K562 (cell line): Measurements from ENCODE around the gene IL13RA1. TPM values are rescaled to one million over a fixed set of nuclear protein-coding genes. Genes with fewer than 3 reads are reported as not detected.

Source experiments
- ATAC-seq: fragments of 200-7000 bp; cut with Tn5 transposase; 3 replicates; pipeline ENCODE4 v1.9.1; 2020; ENCODE audit warnings: moderate library complexity
- BruUV-seq: library from RNA; stranded (reverse); fragments of 400-500 nt; replicated peaks from 2 replicates; lab custom pipeline; 2021; lab: Mats Ljungman, UMichigan
- CTCF ChIA-PET: fragments of 300-600 bp; formaldehyde crosslinking; extraction: SDS; loops from one replicate; lab custom pipeline; 2021; ENCODE audit warnings: low intra/inter-chr PET ratio; lab: Yijun Ruan, JAX
- POLR2A ChIA-PET: fragments of 300-600, 350-650 bp; sonication (Branson Sonifier 250); formaldehyde crosslinking; extraction: SDS; loops from one replicate; lab custom pipeline; 2021; ENCODE audit warnings: antibody characterized with exemption, inconsistent platforms; lab: Yijun Ruan, JAX
- DNase-seq, 4 experiments: peaks; one replicate each; pipeline versions ENCODE4 v3.0.0 to v3.0.0-alpha.2; 2011 to 2018; ENCODE audit warnings: low spot score in 3 of 4, mixed read lengths in 3 of 4; ENCODE audit errors: extremely low read depth in 1 of 4
- FAIRE-seq: peaks from 2 replicates; lab custom pipeline; 2011; peaks lifted over from hg19 to GRCh38; lab: Jason Lieb, UNC
- H2AFZ ChIP-seq: 2 replicates; pipeline ENCODE4 v1.6.0; 2011; ENCODE audit warnings: low read depth, low read length, control low read depth, inconsistent platforms
- H3K27ac ChIP-seq: fragments of 200-600 bp; 3 replicates; pipeline ENCODE4 v1.8.0; 2011; ENCODE audit warnings: low read depth, mild to moderate bottlenecking, control low read depth, inconsistent platforms, low read length, moderate library complexity, mixed read lengths; ENCODE audit errors: extremely low read depth
- H3K27me3 ChIP-seq, 2 experiments: fragments of 300-600 bp in 1 of 2; 2 replicates in 1 of 2; 3 replicates in 1 of 2; pipeline versions ENCODE4 v1.6.0 to v1.8.0; 2011; ENCODE audit warnings: inconsistent platforms in 2 of 2, low read length in 2 of 2, mild to moderate bottlenecking in 1 of 2, mixed read lengths in 1 of 2, moderate library complexity in 1 of 2; ENCODE audit not compliant: control insufficient read depth in 2 of 2, insufficient read depth in 2 of 2
- H3K36me3 ChIP-seq: fragments of 300-600 bp; 3 replicates; pipeline ENCODE4 v1.8.0; 2011; ENCODE audit warnings: mild to moderate bottlenecking, low read length, inconsistent platforms; ENCODE audit not compliant: control insufficient read depth, insufficient read depth
- H3K4me1 ChIP-seq, 2 experiments: fragments of 200-600 bp in 1 of 2; replicated peaks in 1 of 2; 2 replicates in 1 of 2; 3 replicates in 1 of 2; pipeline versions ENCODE4 v1.5.1 to v1.8.0; 2011; ENCODE audit warnings: inconsistent platforms in 2 of 2, low read length in 2 of 2, mild to moderate bottlenecking in 1 of 2, mixed read lengths in 1 of 2, moderate library complexity in 1 of 2; ENCODE audit not compliant: control insufficient read depth in 2 of 2, insufficient read depth in 2 of 2
- H3K4me2 ChIP-seq: 2 replicates; pipeline ENCODE4 v1.6.1; 2011; ENCODE audit warnings: low read length, control low read depth, inconsistent platforms, mixed read lengths; ENCODE audit not compliant: insufficient read depth
- H3K4me3 ChIP-seq: fragments of 200-600 bp; sonication (generic), shearing (Covaris generic); 2 replicates; pipeline ENCODE4 v1.5.1; 2016; ENCODE audit warnings: control low read depth, inconsistent platforms
- H3K79me2 ChIP-seq: fragments of 200-600 bp; 3 replicates; pipeline ENCODE4 v1.8.0; 2011; ENCODE audit warnings: low read length, inconsistent platforms; ENCODE audit not compliant: control insufficient read depth, insufficient read depth
- H3K9ac ChIP-seq, 2 experiments: 2 replicates each; pipeline versions ENCODE4 v1.6.0 to v1.6.1; 2011; ENCODE audit warnings: low read depth in 2 of 2, low read length in 2 of 2, control low read depth in 1 of 2, inconsistent platforms in 1 of 2, mild to moderate bottlenecking in 1 of 2, mixed read lengths in 1 of 2; ENCODE audit not compliant: insufficient read depth in 1 of 2
- H3K9me1 ChIP-seq: one replicate; pipeline ENCODE4 v1.6.0; 2011; ENCODE audit warnings: inconsistent platforms, mild to moderate bottlenecking, low read length, moderate library complexity; ENCODE audit not compliant: control insufficient read depth, insufficient read depth
- H3K9me3 ChIP-seq: replicated peaks from 2 replicates; pipeline ENCODE4 v1.5.1; 2011; ENCODE audit warnings: low read depth, low read length, inconsistent platforms; ENCODE audit not compliant: control insufficient read depth, insufficient read depth
- H4K20me1 ChIP-seq: replicated peaks from 2 replicates; pipeline ENCODE4 v1.6.1; 2011; ENCODE audit warnings: low read length, inconsistent platforms, mixed read lengths; ENCODE audit not compliant: control insufficient read depth, insufficient read depth
- ATF7 ChIP-seq: fragments of 450-650 bp; IDR thresholded peaks from 2 replicates; pipeline ENCODE4 v1.7.1; 2014; ENCODE audit warnings: mild to moderate bottlenecking, moderate library complexity
- BMI1 ChIP-seq: fragments of 150-350 bp; IDR thresholded peaks from 2 replicates; pipeline ENCODE4 v1.6.1; 2014; ENCODE audit warnings: low read length
- CC2D1A ChIP-seq: fragments of 450-650 bp; IDR thresholded peaks from 2 replicates; pipeline ENCODE4 v1.6.1; 2017; ENCODE audit warnings: mild to moderate bottlenecking
- CSDE1 ChIP-seq, 2 experiments: fragments of 450-650 bp; IDR thresholded peaks; 2 replicates each; pipeline ENCODE4 v1.6.1; 2016; ENCODE audit warnings: mild to moderate bottlenecking in 1 of 2
- HMG20B ChIP-seq: fragments of 250-450 bp; sonication (Bioruptor Pico); IDR thresholded peaks from 2 replicates; pipeline ENCODE4 v1.5.0; 2021; ENCODE audit warnings: mild to moderate bottlenecking
- MYNN ChIP-seq, 2 experiments: sonication (generic); formaldehyde crosslinking in 1 of 2; IDR thresholded peaks; 2 replicates each; pipeline versions ENCODE4 v1.5.0 to v1.6.1; 2016 to 2020; ENCODE audit warnings: antibody characterized with exemption in 1 of 2, missing genetic modification reagents in 1 of 2
- NCOA1 ChIP-seq: fragments of 450-650 bp; IDR thresholded peaks from 2 replicates; pipeline ENCODE4 v1.6.1; 2016; ENCODE audit warnings: low read depth
- NR2F6 ChIP-seq: fragments of 450-650 bp; formaldehyde crosslinking; IDR thresholded peaks from 2 replicates; pipeline ENCODE4 v1.4.0; 2020; ENCODE audit warnings: mild to moderate bottlenecking
- PHF21A ChIP-seq: fragments of 450-650 bp; IDR thresholded peaks from 2 replicates; pipeline ENCODE4 v1.6.1; 2017; ENCODE audit warnings: low read depth, borderline replicate concordance
- RBM34 ChIP-seq: fragments of 200-400 bp; formaldehyde crosslinking; IDR thresholded peaks from 2 replicates; pipeline ENCODE4 v1.6.1; 2018; ENCODE audit warnings: low read length, borderline replicate concordance; ENCODE audit not compliant: insufficient read depth
- ZFP30 ChIP-seq: fragments of 250-450 bp; sonication (Bioruptor Pico); IDR thresholded peaks from 2 replicates; pipeline ENCODE4 v1.8.0; 2022; ENCODE audit warnings: moderate library complexity, mild to moderate bottlenecking, inconsistent platforms, borderline replicate concordance
- ZNF121 ChIP-seq: sonication (generic); formaldehyde crosslinking; conservative IDR thresholded peaks from 2 replicates; pipeline ENCODE4 v1.8.0; 2022; ENCODE audit warnings: missing genetic modification reagents
- WGBS: fragments of 100-300 bp; shearing (Covaris generic); methylation state at CpG from one replicate; pipeline ENCODE4 v1.1.6; 2016; ENCODE audit warnings: low coverage, mixed read lengths; ENCODE audit not compliant: insufficient coverage; ENCODE audit errors: missing lambda C conversion rate; 5-methylcytosine and 5-hydroxymethylcytosine counted together
- in situ Hi-C: fragments of 300-500 bp; cut with MboI; formaldehyde crosslinking; loops from 4 replicates; pipeline ENCODE4 v1.15.0; 2018; ENCODE audit warnings: inconsistent platforms, mixed read lengths
- intact Hi-C: fragments of 100-400 bp; cut with micrococcal nuclease; formaldehyde crosslinking; loops from 2 replicates; pipeline ENCODE4 v1.14.2; 2022
- polyA plus RNA-seq, 8 experiments: library from polyadenylated mRNA; depleted of rRNA in 4 of 8; stranded (reverse) in 5 of 8; unstranded in 3 of 8; fragments of >200 nt; fragmentation: Nextera tagmentation in 2 of 8; fragmentation: Illumina TruSeq in 1 of 8; extraction: Ambion mirVana in 2 of 8; extraction: Trizol in 1 of 8; gene quantifications; 2 replicates each; pipeline versions ENCODE4 v1.2.1 to v1.2.3, GENCODE V29; 2011 to 2014; ENCODE audit warnings: inconsistent platforms in 1 of 8, missing spikeins in 1 of 8
- total RNA-seq, 7 experiments: library from RNA; depleted of rRNA in 6 of 7; stranded (reverse); fragments of >200 nt in 6 of 7; fragmentation: Illumina TruSeq in 2 of 7; extraction: Trizol in 2 of 7; gene quantifications; 2 replicates each; pipeline versions ENCODE4 v1.2.1 to v1.2.3, GENCODE V29; 2011 to 2021; ENCODE audit warnings: low replicate concordance in 1 of 7
- TF ChIP-seq, protein P1 (sequence below), 2 experiments: IDR thresholded peaks; 2 replicates each; pipeline ENCODE4 v1.6.1; 2012; ENCODE audit warnings: improper control_type of control experiment in 2 of 2, low read depth in 2 of 2, low read length in 2 of 2, borderline replicate concordance in 1 of 2
- TF ChIP-seq, protein P2 (sequence below): sonication (generic); formaldehyde crosslinking; IDR thresholded peaks from 2 replicates; pipeline ENCODE4 v1.8.0; 2022; ENCODE audit warnings: mild to moderate bottlenecking, missing genetic modification reagents
- TF ChIP-seq, protein P3 (sequence below): fragments of 250-450 bp; sonication (Bioruptor Pico); IDR thresholded peaks from 2 replicates; pipeline ENCODE4 v1.8.0; 2022; ENCODE audit warnings: moderate library complexity, mild to moderate bottlenecking, inconsistent platforms
- TF ChIP-seq, protein P4 (sequence below): fragments of 450-650 bp; IDR thresholded peaks from 2 replicates; pipeline ENCODE4 v1.6.1; 2014; ENCODE audit warnings: low read depth, mild to moderate bottlenecking, moderate library complexity, borderline replicate concordance
- TF ChIP-seq, protein P5 (sequence below): IDR thresholded peaks from 2 replicates; pipeline ENCODE4 v1.6.1; 2014; ENCODE audit warnings: antibody characterized with exemption

The IL13RA1 gene
- total and polyA plus RNA-seq, 9 of the 15 experiments (the other 6 are each of a cell fraction or from before 2014, with no cell fraction given): 2.9 to 22.9 (median 12.2) TPM

DNA sequence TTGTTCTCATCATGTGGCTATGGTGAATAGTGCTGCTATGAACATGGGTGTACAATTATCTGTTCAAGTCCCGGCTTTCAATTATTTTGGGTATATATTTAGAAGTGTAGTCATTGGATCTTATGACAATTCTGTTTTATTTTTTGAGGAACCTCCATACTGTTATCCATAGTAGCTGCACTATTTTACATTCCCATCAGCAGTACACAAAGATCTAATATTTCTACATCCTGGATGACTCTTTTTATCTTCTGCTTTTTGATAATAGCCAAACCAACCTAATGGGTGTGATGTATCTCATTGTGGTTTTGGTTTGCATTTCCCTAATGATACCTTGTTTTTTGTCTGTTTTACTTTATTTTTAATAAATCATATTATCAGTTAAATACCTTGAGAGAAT, 12.9 kb upstream of the IL13RA1 start:
- Histone ChIP-seq H3K4me1 (no peaks in the 10 kb centered on the region; a peak in 1 of 5 replicates), H4K20me1 (no peaks in the 10 kb centered on the region), H3K27me3 (no peaks in the 10 kb centered on the region), H3K9me3 (no peaks in the 10 kb centered on the region), H2AFZ (no peak overlapping the region), H3K27ac (no peak overlapping the region), H3K9me1 (no peaks in the 10 kb centered on the region), H3K4me2 (no peak overlapping the region), H3K79me2 (no peaks in the 10 kb centered on the region), H3K4me3 (no peak overlapping the region), H3K9ac (no peak overlapping the region), H3K36me3 (no peaks in the 10 kb centered on the region)
- FAIRE-seq: no peak
- CTCF ChIA-PET: no interaction called here
- in situ Hi-C loops: no loop called here
- BruUV-seq: no TSS peak
- intact Hi-C loops: no loop called here
- ATAC-seq: no peak
- no peak for DNase-seq
- POLR2A ChIA-PET: interaction anchor here (0.6 to 0.7 kb wide), 2 partner anchors 10 to 1168 kb away, joined by 3 to 5 read pairs; no protein-coding TSS in a partner anchor
- WGBS: 60% methylated on average over 1 of the region's 1 CpG
- no peak for TF ChIP-seq NCOA1
- TF ChIP-seq, protein P1, sequence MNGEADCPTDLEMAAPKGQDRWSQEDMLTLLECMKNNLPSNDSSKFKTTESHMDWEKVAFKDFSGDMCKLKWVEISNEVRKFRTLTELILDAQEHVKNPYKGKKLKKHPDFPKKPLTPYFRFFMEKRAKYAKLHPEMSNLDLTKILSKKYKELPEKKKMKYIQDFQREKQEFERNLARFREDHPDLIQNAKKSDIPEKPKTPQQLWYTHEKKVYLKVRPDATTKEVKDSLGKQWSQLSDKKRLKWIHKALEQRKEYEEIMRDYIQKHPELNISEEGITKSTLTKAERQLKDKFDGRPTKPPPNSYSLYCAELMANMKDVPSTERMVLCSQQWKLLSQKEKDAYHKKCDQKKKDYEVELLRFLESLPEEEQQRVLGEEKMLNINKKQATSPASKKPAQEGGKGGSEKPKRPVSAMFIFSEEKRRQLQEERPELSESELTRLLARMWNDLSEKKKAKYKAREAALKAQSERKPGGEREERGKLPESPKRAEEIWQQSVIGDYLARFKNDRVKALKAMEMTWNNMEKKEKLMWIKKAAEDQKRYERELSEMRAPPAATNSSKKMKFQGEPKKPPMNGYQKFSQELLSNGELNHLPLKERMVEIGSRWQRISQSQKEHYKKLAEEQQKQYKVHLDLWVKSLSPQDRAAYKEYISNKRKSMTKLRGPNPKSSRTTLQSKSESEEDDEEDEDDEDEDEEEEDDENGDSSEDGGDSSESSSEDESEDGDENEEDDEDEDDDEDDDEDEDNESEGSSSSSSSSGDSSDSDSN (IDR thresholded peaks at IDR 0.05; ENCODE audit: borderline replicate concordance in 1 of 2, low read depth in 2 of 2, low read length in 2 of 2): no peak
- TF ChIP-seq PHF21A: no peak
- TF ChIP-seq CSDE1 (IDR thresholded peaks at IDR 0.05): no peak
- TF ChIP-seq, protein P2, sequence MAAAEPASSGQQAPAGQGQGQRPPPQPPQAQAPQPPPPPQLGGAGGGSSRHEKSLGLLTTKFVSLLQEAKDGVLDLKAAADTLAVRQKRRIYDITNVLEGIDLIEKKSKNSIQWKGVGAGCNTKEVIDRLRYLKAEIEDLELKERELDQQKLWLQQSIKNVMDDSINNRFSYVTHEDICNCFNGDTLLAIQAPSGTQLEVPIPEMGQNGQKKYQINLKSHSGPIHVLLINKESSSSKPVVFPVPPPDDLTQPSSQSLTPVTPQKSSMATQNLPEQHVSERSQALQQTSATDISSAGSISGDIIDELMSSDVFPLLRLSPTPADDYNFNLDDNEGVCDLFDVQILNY: no peak
- TF ChIP-seq ATF7: no peak
- no peak for TF ChIP-seq ZFP30 (CRISPR knock-in tag)
- TF ChIP-seq, protein P3, sequence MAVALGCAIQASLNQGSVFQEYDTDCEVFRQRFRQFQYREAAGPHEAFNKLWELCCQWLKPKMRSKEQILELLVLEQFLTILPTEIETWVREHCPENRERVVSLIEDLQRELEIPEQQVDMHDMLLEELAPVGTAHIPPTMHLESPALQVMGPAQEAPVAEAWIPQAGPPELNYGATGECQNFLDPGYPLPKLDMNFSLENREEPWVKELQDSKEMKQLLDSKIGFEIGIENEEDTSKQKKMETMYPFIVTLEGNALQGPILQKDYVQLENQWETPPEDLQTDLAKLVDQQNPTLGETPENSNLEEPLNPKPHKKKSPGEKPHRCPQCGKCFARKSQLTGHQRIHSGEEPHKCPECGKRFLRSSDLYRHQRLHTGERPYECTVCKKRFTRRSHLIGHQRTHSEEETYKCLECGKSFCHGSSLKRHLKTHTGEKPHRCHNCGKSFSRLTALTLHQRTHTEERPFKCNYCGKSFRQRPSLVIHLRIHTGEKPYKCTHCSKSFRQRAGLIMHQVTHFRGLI (CRISPR knock-in tag): no peak
- no peak for TF ChIP-seq MYNN (IDR thresholded peaks at IDR 0.05)
- TF ChIP-seq MYNN (CRISPR knock-in tag; IDR thresholded peaks at IDR 0.05): no peak
- no peak for TF ChIP-seq HMG20B (CRISPR knock-in tag)
- no peak for TF ChIP-seq BMI1
- no peak for TF ChIP-seq ZNF121 (CRISPR knock-in tag)
- TF ChIP-seq, protein P4, sequence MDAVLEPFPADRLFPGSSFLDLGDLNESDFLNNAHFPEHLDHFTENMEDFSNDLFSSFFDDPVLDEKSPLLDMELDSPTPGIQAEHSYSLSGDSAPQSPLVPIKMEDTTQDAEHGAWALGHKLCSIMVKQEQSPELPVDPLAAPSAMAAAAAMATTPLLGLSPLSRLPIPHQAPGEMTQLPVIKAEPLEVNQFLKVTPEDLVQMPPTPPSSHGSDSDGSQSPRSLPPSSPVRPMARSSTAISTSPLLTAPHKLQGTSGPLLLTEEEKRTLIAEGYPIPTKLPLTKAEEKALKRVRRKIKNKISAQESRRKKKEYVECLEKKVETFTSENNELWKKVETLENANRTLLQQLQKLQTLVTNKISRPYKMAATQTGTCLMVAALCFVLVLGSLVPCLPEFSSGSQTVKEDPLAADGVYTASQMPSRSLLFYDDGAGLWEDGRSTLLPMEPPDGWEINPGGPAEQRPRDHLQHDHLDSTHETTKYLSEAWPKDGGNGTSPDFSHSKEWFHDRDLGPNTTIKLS: no peak
- TF ChIP-seq, protein P5, sequence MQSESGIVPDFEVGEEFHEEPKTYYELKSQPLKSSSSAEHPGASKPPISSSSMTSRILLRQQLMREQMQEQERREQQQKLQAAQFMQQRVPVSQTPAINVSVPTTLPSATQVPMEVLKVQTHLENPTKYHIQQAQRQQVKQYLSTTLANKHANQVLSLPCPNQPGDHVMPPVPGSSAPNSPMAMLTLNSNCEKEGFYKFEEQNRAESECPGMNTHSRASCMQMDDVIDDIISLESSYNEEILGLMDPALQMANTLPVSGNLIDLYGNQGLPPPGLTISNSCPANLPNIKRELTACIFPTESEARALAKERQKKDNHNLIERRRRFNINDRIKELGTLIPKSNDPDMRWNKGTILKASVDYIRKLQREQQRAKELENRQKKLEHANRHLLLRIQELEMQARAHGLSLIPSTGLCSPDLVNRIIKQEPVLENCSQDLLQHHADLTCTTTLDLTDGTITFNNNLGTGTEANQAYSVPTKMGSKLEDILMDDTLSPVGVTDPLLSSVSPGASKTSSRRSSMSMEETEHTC: no peak
- TF ChIP-seq RBM34: no peak
- no peak for TF ChIP-seq NR2F6 (CRISPR knock-in tag)
- TF ChIP-seq CC2D1A: no peak
